ENCODE results near the gene XPC. TPM values are rescaled to one million over a fixed set of nuclear protein-coding genes. Genes with fewer than 3 reads are reported as not detected.

The XPC gene
- total RNA-seq, 1 experiment from 2014 or later = 34.9 TPM

DNA sequence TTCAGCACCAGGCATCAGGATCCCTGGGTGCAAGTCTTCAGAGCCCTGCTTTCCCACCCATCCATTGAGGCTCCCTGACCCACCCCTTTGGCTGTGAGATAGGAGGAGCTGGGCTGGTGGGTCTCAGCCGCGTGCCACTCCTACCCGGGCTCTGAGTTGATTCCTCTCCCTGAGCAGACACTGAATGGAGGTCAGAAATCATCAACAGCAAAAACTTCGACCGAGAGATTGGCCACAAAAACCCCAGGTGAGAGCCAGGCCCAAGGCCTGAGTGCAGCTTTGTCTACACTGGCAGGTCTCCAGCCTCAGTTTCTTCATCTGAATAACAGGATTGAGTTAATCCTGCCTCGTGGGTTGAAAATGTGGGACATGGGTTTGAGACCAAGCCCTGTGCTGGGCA is 45.7 kb downstream of the XPC start:
- ATAC-seq = no peak
- CTCF ChIA-PET = interaction anchor here (0.8 to 1.6 kb wide), 2 partner anchors 83 to 237 kb away, joined by 3 read pairs; no protein-coding TSS in a partner anchor
- Mint-ChIP-seq H3K4me1 (no peaks in the 10 kb centered on the region), H3K4me3 (no peak overlapping the region), H3K9me3 (peaks cover 5% of the 10 kb centered on the region), H3K27ac (no peak overlapping the region), H3K36me3 (peaks cover 51% of the 10 kb centered on the region), H3K27me3 (ENCODE audit: low read depth) (no peaks in the 10 kb centered on the region)
- no peak for TF ChIP-seq GRHL2 (CRISPR knock-in tag; IDR thresholded peaks at IDR 0.05; ENCODE audit: insufficient replicate concordance, severe bottlenecking)
- no peak for TF ChIP-seq ZNF416 (CRISPR knock-in tag; IDR thresholded peaks at IDR 0.05)
- TF ChIP-seq, protein P1, sequence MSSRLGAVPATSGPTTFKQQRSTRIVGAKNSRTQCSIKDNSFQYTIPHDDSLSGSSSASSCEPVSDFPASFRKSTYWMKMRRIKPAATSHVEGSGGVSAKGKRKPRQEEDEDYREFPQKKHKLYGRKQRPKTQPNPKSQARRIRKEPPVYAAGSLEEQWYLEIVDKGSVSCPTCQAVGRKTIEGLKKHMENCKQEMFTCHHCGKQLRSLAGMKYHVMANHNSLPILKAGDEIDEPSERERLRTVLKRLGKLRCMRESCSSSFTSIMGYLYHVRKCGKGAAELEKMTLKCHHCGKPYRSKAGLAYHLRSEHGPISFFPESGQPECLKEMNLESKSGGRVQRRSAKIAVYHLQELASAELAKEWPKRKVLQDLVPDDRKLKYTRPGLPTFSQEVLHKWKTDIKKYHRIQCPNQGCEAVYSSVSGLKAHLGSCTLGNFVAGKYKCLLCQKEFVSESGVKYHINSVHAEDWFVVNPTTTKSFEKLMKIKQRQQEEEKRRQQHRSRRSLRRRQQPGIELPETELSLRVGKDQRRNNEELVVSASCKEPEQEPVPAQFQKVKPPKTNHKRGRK (CRISPR knock-in tag; IDR thresholded peaks at IDR 0.05; ENCODE audit: borderline replicate concordance) = no peak
- no peak for TF ChIP-seq GABPB1 (CRISPR knock-in tag; IDR thresholded peaks at IDR 0.05)
- no peak for TF ChIP-seq NFE2L1 (CRISPR knock-in tag; IDR thresholded peaks at IDR 0.05)
- no peak for DNase-seq (ENCODE audit: low spot score)
- POLR2A ChIA-PET = no interaction called here

DNA sequence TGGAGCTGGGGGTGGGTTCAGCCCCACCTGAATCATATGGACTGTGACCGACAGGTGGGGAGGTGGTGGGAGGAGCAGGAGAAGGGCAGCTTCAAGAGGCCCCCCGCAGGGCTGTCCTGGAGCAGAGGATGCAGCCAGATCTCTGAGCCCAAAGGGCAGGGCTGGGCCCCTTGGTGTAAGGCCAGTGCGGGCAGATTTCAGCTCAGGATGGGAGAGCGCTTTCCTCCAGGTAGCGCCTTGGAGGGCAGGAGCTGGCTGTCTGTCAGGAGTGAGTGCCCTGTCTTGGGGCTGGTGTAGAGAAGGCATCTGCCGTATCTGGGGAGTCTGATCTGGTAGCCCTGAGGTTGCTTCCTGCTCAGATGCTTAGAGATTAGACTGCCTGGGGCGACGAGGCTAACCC is 46.3 kb downstream of the XPC start:
- no peak for DNase-seq (ENCODE audit: low spot score)
- CTCF ChIA-PET = interaction anchor here (1.6 kb wide), 1 partner anchor 84 kb away, joined by 3 read pairs; no protein-coding TSS in a partner anchor
- H3K27ac Mint-ChIP-seq = no peak overlapping the region
- ATAC-seq = no peak
- H3K9me3 Mint-ChIP-seq = peaks cover 5% of the 10 kb centered on the region
- no peaks in the 10 kb centered on the region for H3K27me3 Mint-ChIP-seq (ENCODE audit: low read depth)
- POLR2A ChIA-PET = no interaction called here
- H3K4me1 Mint-ChIP-seq = no peaks in the 10 kb centered on the region
- H3K36me3 Mint-ChIP-seq = peaks cover 51% of the 10 kb centered on the region
- no peak overlapping the region for H3K4me3 Mint-ChIP-seq
- TF ChIP-seq NFE2L1 (CRISPR knock-in tag; IDR thresholded peaks at IDR 0.05) = no peak
- no peak for TF ChIP-seq TP53 (CRISPR knock-in tag; IDR thresholded peaks at IDR 0.05)
- TF ChIP-seq ZNF396 (CRISPR knock-in tag; IDR thresholded peaks at IDR 0.05; ENCODE audit: borderline replicate concordance) = no peak
- no peak for TF ChIP-seq ZNF416 (CRISPR knock-in tag; IDR thresholded peaks at IDR 0.05)
- TF ChIP-seq, protein P2, sequence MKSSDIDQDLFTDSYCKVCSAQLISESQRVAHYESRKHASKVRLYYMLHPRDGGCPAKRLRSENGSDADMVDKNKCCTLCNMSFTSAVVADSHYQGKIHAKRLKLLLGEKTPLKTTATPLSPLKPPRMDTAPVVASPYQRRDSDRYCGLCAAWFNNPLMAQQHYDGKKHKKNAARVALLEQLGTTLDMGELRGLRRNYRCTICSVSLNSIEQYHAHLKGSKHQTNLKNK (CRISPR knock-in tag; IDR thresholded peaks at IDR 0.05) = no peak
- TF ChIP-seq FOXJ3 (CRISPR knock-in tag; IDR thresholded peaks at IDR 0.05; ENCODE audit: borderline replicate concordance) = no peak
- no peak for TF ChIP-seq PRRX2 (CRISPR knock-in tag; IDR thresholded peaks at IDR 0.05)
- TF ChIP-seq ZNF219 (CRISPR knock-in tag; IDR thresholded peaks at IDR 0.05; ENCODE audit: borderline replicate concordance) = no peak
- TF ChIP-seq KAT7 (CRISPR knock-in tag; IDR thresholded peaks at IDR 0.05; ENCODE audit: borderline replicate concordance) = no peak
- no peak for TF ChIP-seq IRF2 (CRISPR knock-in tag; IDR thresholded peaks at IDR 0.05; ENCODE audit: borderline replicate concordance, low read depth)
- TF ChIP-seq, protein P3, sequence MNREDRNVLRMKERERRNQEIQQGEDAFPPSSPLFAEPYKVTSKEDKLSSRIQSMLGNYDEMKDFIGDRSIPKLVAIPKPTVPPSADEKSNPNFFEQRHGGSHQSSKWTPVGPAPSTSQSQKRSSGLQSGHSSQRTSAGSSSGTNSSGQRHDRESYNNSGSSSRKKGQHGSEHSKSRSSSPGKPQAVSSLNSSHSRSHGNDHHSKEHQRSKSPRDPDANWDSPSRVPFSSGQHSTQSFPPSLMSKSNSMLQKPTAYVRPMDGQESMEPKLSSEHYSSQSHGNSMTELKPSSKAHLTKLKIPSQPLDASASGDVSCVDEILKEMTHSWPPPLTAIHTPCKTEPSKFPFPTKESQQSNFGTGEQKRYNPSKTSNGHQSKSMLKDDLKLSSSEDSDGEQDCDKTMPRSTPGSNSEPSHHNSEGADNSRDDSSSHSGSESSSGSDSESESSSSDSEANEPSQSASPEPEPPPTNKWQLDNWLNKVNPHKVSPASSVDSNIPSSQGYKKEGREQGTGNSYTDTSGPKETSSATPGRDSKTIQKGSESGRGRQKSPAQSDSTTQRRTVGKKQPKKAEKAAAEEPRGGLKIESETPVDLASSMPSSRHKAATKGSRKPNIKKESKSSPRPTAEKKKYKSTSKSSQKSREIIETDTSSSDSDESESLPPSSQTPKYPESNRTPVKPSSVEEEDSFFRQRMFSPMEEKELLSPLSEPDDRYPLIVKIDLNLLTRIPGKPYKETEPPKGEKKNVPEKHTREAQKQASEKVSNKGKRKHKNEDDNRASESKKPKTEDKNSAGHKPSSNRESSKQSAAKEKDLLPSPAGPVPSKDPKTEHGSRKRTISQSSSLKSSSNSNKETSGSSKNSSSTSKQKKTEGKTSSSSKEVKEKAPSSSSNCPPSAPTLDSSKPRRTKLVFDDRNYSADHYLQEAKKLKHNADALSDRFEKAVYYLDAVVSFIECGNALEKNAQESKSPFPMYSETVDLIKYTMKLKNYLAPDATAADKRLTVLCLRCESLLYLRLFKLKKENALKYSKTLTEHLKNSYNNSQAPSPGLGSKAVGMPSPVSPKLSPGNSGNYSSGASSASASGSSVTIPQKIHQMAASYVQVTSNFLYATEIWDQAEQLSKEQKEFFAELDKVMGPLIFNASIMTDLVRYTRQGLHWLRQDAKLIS (CRISPR knock-in tag; IDR thresholded peaks at IDR 0.05; ENCODE audit: borderline replicate concordance) = no peak
- TF ChIP-seq, protein P4, sequence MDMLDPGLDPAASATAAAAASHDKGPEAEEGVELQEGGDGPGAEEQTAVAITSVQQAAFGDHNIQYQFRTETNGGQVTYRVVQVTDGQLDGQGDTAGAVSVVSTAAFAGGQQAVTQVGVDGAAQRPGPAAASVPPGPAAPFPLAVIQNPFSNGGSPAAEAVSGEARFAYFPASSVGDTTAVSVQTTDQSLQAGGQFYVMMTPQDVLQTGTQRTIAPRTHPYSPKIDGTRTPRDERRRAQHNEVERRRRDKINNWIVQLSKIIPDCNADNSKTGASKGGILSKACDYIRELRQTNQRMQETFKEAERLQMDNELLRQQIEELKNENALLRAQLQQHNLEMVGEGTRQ (CRISPR knock-in tag; IDR thresholded peaks at IDR 0.05) = no peak
- TF ChIP-seq, protein P5, sequence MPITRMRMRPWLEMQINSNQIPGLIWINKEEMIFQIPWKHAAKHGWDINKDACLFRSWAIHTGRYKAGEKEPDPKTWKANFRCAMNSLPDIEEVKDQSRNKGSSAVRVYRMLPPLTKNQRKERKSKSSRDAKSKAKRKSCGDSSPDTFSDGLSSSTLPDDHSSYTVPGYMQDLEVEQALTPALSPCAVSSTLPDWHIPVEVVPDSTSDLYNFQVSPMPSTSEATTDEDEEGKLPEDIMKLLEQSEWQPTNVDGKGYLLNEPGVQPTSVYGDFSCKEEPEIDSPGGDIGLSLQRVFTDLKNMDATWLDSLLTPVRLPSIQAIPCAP (CRISPR knock-in tag; IDR thresholded peaks at IDR 0.05) = no peak
- TF ChIP-seq, protein P6, sequence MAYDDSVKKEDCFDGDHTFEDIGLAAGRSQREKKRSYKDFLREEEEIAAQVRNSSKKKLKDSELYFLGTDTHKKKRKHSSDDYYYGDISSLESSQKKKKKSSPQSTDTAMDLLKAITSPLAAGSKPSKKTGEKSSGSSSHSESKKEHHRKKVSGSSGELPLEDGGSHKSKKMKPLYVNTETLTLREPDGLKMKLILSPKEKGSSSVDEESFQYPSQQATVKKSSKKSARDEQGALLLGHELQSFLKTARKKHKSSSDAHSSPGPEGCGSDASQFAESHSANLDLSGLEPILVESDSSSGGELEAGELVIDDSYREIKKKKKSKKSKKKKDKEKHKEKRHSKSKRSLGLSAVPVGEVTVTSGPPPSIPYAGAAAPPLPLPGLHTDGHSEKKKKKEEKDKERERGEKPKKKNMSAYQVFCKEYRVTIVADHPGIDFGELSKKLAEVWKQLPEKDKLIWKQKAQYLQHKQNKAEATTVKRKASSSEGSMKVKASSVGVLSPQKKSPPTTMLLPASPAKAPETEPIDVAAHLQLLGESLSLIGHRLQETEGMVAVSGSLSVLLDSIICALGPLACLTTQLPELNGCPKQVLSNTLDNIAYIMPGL (CRISPR knock-in tag; IDR thresholded peaks at IDR 0.05) = no peak
- no peak for TF ChIP-seq NR1H2 (CRISPR knock-in tag; IDR thresholded peaks at IDR 0.05)
- TF ChIP-seq, protein P7, sequence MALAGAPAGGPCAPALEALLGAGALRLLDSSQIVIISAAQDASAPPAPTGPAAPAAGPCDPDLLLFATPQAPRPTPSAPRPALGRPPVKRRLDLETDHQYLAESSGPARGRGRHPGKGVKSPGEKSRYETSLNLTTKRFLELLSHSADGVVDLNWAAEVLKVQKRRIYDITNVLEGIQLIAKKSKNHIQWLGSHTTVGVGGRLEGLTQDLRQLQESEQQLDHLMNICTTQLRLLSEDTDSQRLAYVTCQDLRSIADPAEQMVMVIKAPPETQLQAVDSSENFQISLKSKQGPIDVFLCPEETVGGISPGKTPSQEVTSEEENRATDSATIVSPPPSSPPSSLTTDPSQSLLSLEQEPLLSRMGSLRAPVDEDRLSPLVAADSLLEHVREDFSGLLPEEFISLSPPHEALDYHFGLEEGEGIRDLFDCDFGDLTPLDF (CRISPR knock-in tag; IDR thresholded peaks at IDR 0.05) = no peak
- no peak for TF ChIP-seq CREM (CRISPR knock-in tag; IDR thresholded peaks at IDR 0.05)
- TF ChIP-seq, protein P8, sequence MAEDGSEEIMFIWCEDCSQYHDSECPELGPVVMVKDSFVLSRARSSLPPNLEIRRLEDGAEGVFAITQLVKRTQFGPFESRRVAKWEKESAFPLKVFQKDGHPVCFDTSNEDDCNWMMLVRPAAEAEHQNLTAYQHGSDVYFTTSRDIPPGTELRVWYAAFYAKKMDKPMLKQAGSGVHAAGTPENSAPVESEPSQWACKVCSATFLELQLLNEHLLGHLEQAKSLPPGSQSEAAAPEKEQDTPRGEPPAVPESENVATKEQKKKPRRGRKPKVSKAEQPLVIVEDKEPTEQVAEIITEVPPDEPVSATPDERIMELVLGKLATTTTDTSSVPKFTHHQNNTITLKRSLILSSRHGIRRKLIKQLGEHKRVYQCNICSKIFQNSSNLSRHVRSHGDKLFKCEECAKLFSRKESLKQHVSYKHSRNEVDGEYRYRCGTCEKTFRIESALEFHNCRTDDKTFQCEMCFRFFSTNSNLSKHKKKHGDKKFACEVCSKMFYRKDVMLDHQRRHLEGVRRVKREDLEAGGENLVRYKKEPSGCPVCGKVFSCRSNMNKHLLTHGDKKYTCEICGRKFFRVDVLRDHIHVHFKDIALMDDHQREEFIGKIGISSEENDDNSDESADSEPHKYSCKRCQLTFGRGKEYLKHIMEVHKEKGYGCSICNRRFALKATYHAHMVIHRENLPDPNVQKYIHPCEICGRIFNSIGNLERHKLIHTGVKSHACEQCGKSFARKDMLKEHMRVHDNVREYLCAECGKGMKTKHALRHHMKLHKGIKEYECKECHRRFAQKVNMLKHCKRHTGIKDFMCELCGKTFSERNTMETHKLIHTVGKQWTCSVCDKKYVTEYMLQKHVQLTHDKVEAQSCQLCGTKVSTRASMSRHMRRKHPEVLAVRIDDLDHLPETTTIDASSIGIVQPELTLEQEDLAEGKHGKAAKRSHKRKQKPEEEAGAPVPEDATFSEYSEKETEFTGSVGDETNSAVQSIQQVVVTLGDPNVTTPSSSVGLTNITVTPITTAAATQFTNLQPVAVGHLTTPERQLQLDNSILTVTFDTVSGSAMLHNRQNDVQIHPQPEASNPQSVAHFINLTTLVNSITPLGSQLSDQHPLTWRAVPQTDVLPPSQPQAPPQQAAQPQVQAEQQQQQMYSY (CRISPR knock-in tag; IDR thresholded peaks at IDR 0.05) = no peak

All from WTC11 (cell line).